ENCODE measurements around the gene MIPEP. TPM values are rescaled to one million over a fixed set of nuclear protein-coding genes. Genes with fewer than 3 reads are reported as not detected.

MIPEP gene
- total and polyA plus RNA-seq, 2 experiments from 2014 or later: 17.1 to 19.8 TPM

GRCh38 chr13:23851106-23851505, 38.1 kb downstream of the MIPEP start:
- no peak for TF ChIP-seq CTCF (IDR thresholded peaks at IDR 0.05; ENCODE audit: poor library complexity)
- TF ChIP-seq EZH2phosphoT487 (IDR thresholded peaks at IDR 0.05; ENCODE audit: low read depth, severe bottlenecking, unreplicated experiment): no peak
- TF ChIP-seq EZH2 (IDR thresholded peaks at IDR 0.05; ENCODE audit: borderline replicate concordance): no peak
- peaks cover 4% of the 10 kb centered on the region for H3K4me1 ChIP-seq (ENCODE audit: insufficient read depth)
- H3K36me3 ChIP-seq (replicated peaks; ENCODE audit: insufficient read depth, low read depth): no peaks in the 10 kb centered on the region
- no peaks in the 10 kb centered on the region for H3K9me2 ChIP-seq (replicated peaks; ENCODE audit: insufficient read depth)
- H3K4me3 ChIP-seq: no peak overlapping the region
- no peak overlapping the region for H2AFZ ChIP-seq
- H3K4me2 ChIP-seq: no peak overlapping the region
- H3K79me2 ChIP-seq: no peaks in the 10 kb centered on the region
- H3K27ac ChIP-seq: no peak overlapping the region
- no peaks in the 10 kb centered on the region for H3K27me3 ChIP-seq
- no peak for DNase-seq (ENCODE audit: low spot score)
- H4K20me1 ChIP-seq (ENCODE audit: insufficient read depth, poor library complexity, severe bottlenecking): no peaks in the 10 kb centered on the region
- 80% methylated on average over 2 of the region's 2 CpGs for WGBS (ENCODE audit: low lambda C conversion rate, missing lambda C conversion rate)
- H3K9me3 ChIP-seq (ENCODE audit: low read depth): no peaks in the 10 kb centered on the region

DNA sequence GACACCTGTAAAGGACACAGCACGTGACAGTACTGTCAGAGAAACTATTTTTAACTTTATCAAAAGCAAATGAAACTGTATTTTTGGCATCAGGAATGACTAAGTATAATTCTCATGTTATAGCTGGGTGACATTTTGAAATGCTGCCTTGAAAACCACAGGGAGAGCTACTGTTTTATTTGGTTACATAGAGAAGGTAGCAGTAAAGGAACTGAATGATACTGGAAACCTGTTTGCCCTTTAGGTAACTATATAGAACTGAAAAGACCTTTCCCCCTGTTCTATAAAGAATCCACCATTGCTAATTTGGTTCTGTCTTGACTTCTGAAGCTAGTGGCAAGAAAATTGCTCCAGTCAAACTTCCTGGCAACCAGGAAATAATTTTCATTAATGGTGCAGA, 39.1 kb downstream of the MIPEP start:
- H3K4me1 ChIP-seq (ENCODE audit: insufficient read depth): peaks cover 4% of the 10 kb centered on the region
- H3K4me2 ChIP-seq: no peak overlapping the region
- TF ChIP-seq EZH2phosphoT487 (IDR thresholded peaks at IDR 0.05; ENCODE audit: low read depth, severe bottlenecking, unreplicated experiment) (no peak), CTCF (IDR thresholded peaks at IDR 0.05; ENCODE audit: poor library complexity) (no peak), EZH2 (IDR thresholded peaks at IDR 0.05; ENCODE audit: borderline replicate concordance) (no peak)
- H3K4me3 ChIP-seq: no peak overlapping the region
- H3K79me2 ChIP-seq: no peaks in the 10 kb centered on the region
- no peaks in the 10 kb centered on the region for H4K20me1 ChIP-seq (ENCODE audit: insufficient read depth, poor library complexity, severe bottlenecking)
- no peaks in the 10 kb centered on the region for H3K27me3 ChIP-seq
- DNase-seq (ENCODE audit: low spot score): no peak
- H3K27ac ChIP-seq: no peak overlapping the region
- no peaks in the 10 kb centered on the region for H3K9me2 ChIP-seq (replicated peaks; ENCODE audit: insufficient read depth)
- no peaks in the 10 kb centered on the region for H3K36me3 ChIP-seq (replicated peaks; ENCODE audit: insufficient read depth, low read depth)
- no peaks in the 10 kb centered on the region for H3K9me3 ChIP-seq (ENCODE audit: low read depth)
- H2AFZ ChIP-seq: no peak overlapping the region
- WGBS (ENCODE audit: low lambda C conversion rate, missing lambda C conversion rate): 88% methylated on average over 1 of the region's 1 CpG

GRCh38 chr13:23849670-23850069, 39.5 kb downstream of the MIPEP start:
- Histone ChIP-seq H2AFZ (no peak overlapping the region), H3K4me2 (no peak overlapping the region), H4K20me1 (ENCODE audit: insufficient read depth, poor library complexity, severe bottlenecking) (no peaks in the 10 kb centered on the region), H3K9me3 (ENCODE audit: low read depth) (no peaks in the 10 kb centered on the region), H3K79me2 (no peaks in the 10 kb centered on the region), H3K9me2 (replicated peaks; ENCODE audit: insufficient read depth) (no peaks in the 10 kb centered on the region), H3K4me3 (no peak overlapping the region), H3K27ac (no peak overlapping the region), H3K4me1 (ENCODE audit: insufficient read depth) (peaks cover 4% of the 10 kb centered on the region), H3K27me3 (no peaks in the 10 kb centered on the region), H3K36me3 (replicated peaks; ENCODE audit: insufficient read depth, low read depth) (no peaks in the 10 kb centered on the region)
- no peak for TF ChIP-seq EZH2phosphoT487 (IDR thresholded peaks at IDR 0.05; ENCODE audit: low read depth, severe bottlenecking, unreplicated experiment)
- TF ChIP-seq CTCF (IDR thresholded peaks at IDR 0.05; ENCODE audit: poor library complexity): no peak
- TF ChIP-seq EZH2 (IDR thresholded peaks at IDR 0.05; ENCODE audit: borderline replicate concordance): no peak
- DNase-seq (ENCODE audit: low spot score): no peak
- 98% methylated on average over 2 of the region's 2 CpGs for WGBS (ENCODE audit: low lambda C conversion rate, missing lambda C conversion rate)

- TF ChIP-seq EZH2phosphoT487 (IDR thresholded peaks at IDR 0.05; ENCODE audit: low read depth, severe bottlenecking, unreplicated experiment) (no peak), CTCF (IDR thresholded peaks at IDR 0.05; ENCODE audit: poor library complexity) (no peak), EZH2 (IDR thresholded peaks at IDR 0.05; ENCODE audit: borderline replicate concordance) (no peak)
- no peaks in the 10 kb centered on the region for H3K36me3 ChIP-seq (replicated peaks; ENCODE audit: insufficient read depth, low read depth)
- DNase-seq (ENCODE audit: low spot score): no peak
- H3K4me2 ChIP-seq: no peak overlapping the region
- H3K9me2 ChIP-seq (replicated peaks; ENCODE audit: insufficient read depth): no peaks in the 10 kb centered on the region
- no peaks in the 10 kb centered on the region for H3K79me2 ChIP-seq
- H3K4me3 ChIP-seq: no peak overlapping the region
- no peaks in the 10 kb centered on the region for H3K9me3 ChIP-seq (ENCODE audit: low read depth)
- WGBS (ENCODE audit: low lambda C conversion rate, missing lambda C conversion rate): 87% methylated on average over 8 of the region's 8 CpGs
- no peaks in the 10 kb centered on the region for H4K20me1 ChIP-seq (ENCODE audit: insufficient read depth, poor library complexity, severe bottlenecking)
- peaks cover 4% of the 10 kb centered on the region for H3K4me1 ChIP-seq (ENCODE audit: insufficient read depth)
- H2AFZ ChIP-seq: no peak overlapping the region
- no peak overlapping the region for H3K27ac ChIP-seq
- no peaks in the 10 kb centered on the region for H3K27me3 ChIP-seq
Observed at GRCh38 chr13:23848646-23849141, 40.5 kb downstream of the MIPEP start.

All from hepatocyte (in vitro differentiated cells).